Muscle of arm (tissue), 12 donors: Measurements from ENCODE around the gene PRPF6. TPM values are rescaled to one million over a fixed set of nuclear protein-coding genes. Genes with fewer than 3 reads are reported as not detected.

ENCODE experiments used
- DNase-seq: peaks from one replicate; pipeline ENCODE4 v3.0.0-alpha.2; 2013
- polyA plus RNA-seq, 12 donors: library from polyadenylated mRNA; unstranded; fragments of 120-200 nt; gene quantifications; one replicate each; pipeline ENCODE4 v1.2.1, GENCODE V29; 2013; ENCODE audit not compliant: insufficient read length in 12 of 12

PRPF6 gene
- polyA plus RNA-seq, 12 donors = 39.8 to 62.5 (median 50.7) TPM; not detected in 1

GRCh38 chr20:63944078-63944941, 36.6 kb upstream of the PRPF6 start:
- no peak for DNase-seq

GRCh38 chr20:63945031-63945658, 35.8 kb upstream of the PRPF6 start:
- DNase-seq = no peak

- DNase-seq = no peak
Observed at GRCh38 chr20:63945921-63946920, 34.7 kb upstream of the PRPF6 start.

GRCh38 chr20:63946986-63947637, 33.8 kb upstream of the PRPF6 start:
- DNase-seq = no peak

GRCh38 chr20:63947638-63948456, 33.1 kb upstream of the PRPF6 start:
- DNase-seq = no peak

- no peak for DNase-seq
Observed at GRCh38 chr20:63950701-63951397, 30.1 kb upstream of the PRPF6 start.

GRCh38 chr20:63951398-63952209, 29.3 kb upstream of the PRPF6 start:
- no peak for DNase-seq

- no peak for DNase-seq
Observed at GRCh38 chr20:63952210-63952535, 28.8 kb upstream of the PRPF6 start.

- no peak for DNase-seq
Observed at GRCh38 chr20:63952769-63953168, 28.2 kb upstream of the PRPF6 start.

- DNase-seq = no peak
Observed at GRCh38 chr20:63953764-63954429, 27.0 kb upstream of the PRPF6 start.

GRCh38 chr20:63955281-63955826, 25.6 kb upstream of the PRPF6 start:
- no peak for DNase-seq

GRCh38 chr20:63955827-63956663, 24.9 kb upstream of the PRPF6 start, which contains the start of gene UCKL1:
Gene UCKL1, minus strand, starts transcription at chr20:63956416. Its CDS starts 44 bp downstream, at chr20:63956372.
- peak; percentile 91 for DNase-seq

- DNase-seq = no peak
Observed at GRCh38 chr20:63956664-63957003, 24.3 kb upstream of the PRPF6 start.

GRCh38 chr20:63957004-63957689, 23.8 kb upstream of the PRPF6 start:
- DNase-seq = no peak

- DNase-seq = no peak
Observed at GRCh38 chr20:63957690-63958441, 23.1 kb upstream of the PRPF6 start.

- DNase-seq = no peak
Observed at GRCh38 chr20:63958471-63958870, 22.5 kb upstream of the PRPF6 start.
